ENCODE measurements around the gene IL1R2.
A peak's percentile ranks its signal among the peaks of the same experiment; 100 is the strongest.

Gene IL1R2

GRCh38 chr2:101970901-101971300, 20.9 kb upstream of the IL1R2 start:
- Histone ChIP-seq H3K23ac (ENCODE audit: low read depth, low read length, poor library complexity) (no peak overlapping the region), H3K27ac (replicated peaks; ENCODE audit: low read length) (no peak overlapping the region), H4K8ac (ENCODE audit: low read depth, low read length) (no peak overlapping the region), H3K36me3 (replicated peaks in 1 of 2; ENCODE audit: control insufficient read depth in 2 of 2, insufficient read depth in 2 of 2, low read length in 2 of 2) (no peaks in the 10 kb centered on the region), H2BK5ac (ENCODE audit: low read length) (no peak overlapping the region), H3K9ac (ENCODE audit: low read depth, low read length, poor library complexity) (no peak overlapping the region), H3K79me1 (ENCODE audit: low read depth, low read length) (no peaks in the 10 kb centered on the region), H2BK15ac (ENCODE audit: low read length) (no peak overlapping the region), H3K9me3 (replicated peaks in 1 of 2; ENCODE audit: control insufficient read depth in 2 of 2, insufficient read depth in 1 of 2, low read depth in 1 of 2, low read length in 2 of 2) (peaks cover 0 to 2% of the 10 kb centered on the region in 2 donors), H4K91ac (ENCODE audit: low read depth, low read length, poor library complexity) (no peak overlapping the region), H2AK5ac (ENCODE audit: low read depth, low read length) (no peak overlapping the region), H3K4me3 (ENCODE audit: low read length in 2 of 2) (no peak overlapping the region), H3K27me3 (ENCODE audit: control insufficient read depth in 3 of 3, insufficient read depth in 3 of 3, low read depth in 1 of 3, low read length in 3 of 3) (no peaks in the 10 kb centered on the region), H3K4ac (ENCODE audit: low read length) (no peak overlapping the region), H3K14ac (ENCODE audit: low read length) (no peak overlapping the region), H2BK12ac (ENCODE audit: low read length) (no peak overlapping the region), H3K18ac (ENCODE audit: low read length) (no peak overlapping the region), H3K4me1 (ENCODE audit: control insufficient read depth in 2 of 2, insufficient read depth in 1 of 2, low read depth in 1 of 2, low read length in 2 of 2) (peaks cover 4 to 7% of the 10 kb centered on the region in 2 donors), H2BK120ac (ENCODE audit: low read depth, low read length) (no peak overlapping the region), H3K4me2 (ENCODE audit: insufficient read depth, low read length, poor library complexity, severe bottlenecking) (no peak overlapping the region), H2AFZ (ENCODE audit: low read length) (no peak overlapping the region)
- no peak for DNase-seq (ENCODE audit: low spot score)
- WGBS, 2 donors (ENCODE audit: extremely low coverage in 2 of 2, insufficient read length in 2 of 2, insufficient replicate concordance in 1 of 2): no CpG with 5 or more reads among the region's 1 CpG

DNA sequence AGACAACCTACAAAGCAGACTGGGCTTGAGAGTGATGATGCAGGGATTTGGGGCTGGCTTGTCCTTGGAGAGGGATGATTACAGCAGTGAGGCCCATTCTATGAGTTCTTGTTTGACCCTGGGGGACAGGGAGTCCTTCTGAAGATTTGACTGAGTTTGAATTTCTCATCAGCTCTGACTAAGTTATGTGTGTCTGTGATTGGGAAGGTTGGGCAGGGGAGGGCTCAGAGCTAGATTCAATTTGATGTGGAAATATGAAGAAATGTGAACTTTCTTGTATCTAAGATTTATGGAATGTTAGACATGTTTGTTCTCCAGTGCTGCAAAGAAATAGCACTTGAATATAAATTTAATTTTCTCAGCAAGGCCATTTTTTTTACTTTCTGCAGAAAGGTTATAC, 19.9 kb upstream of the IL1R2 start:
- H3K27me3 ChIP-seq (ENCODE audit: control insufficient read depth in 3 of 3, insufficient read depth in 3 of 3, low read depth in 1 of 3, low read length in 3 of 3): no peaks in the 10 kb centered on the region
- no peak overlapping the region for H2BK120ac ChIP-seq (ENCODE audit: low read depth, low read length)
- H3K36me3 ChIP-seq (replicated peaks in 1 of 2; ENCODE audit: control insufficient read depth in 2 of 2, insufficient read depth in 2 of 2, low read length in 2 of 2): no peaks in the 10 kb centered on the region
- no peak overlapping the region for H3K4me3 ChIP-seq (ENCODE audit: low read length in 2 of 2)
- H3K79me1 ChIP-seq (ENCODE audit: low read depth, low read length): no peaks in the 10 kb centered on the region
- no peak overlapping the region for H3K4ac ChIP-seq (ENCODE audit: low read length)
- H3K9me3 ChIP-seq (replicated peaks in 1 of 2; ENCODE audit: control insufficient read depth in 2 of 2, insufficient read depth in 1 of 2, low read depth in 1 of 2, low read length in 2 of 2): peaks cover 0 to 2% of the 10 kb centered on the region in 2 donors
- no peak overlapping the region for H3K23ac ChIP-seq (ENCODE audit: low read depth, low read length, poor library complexity)
- H3K18ac ChIP-seq (ENCODE audit: low read length): no peak overlapping the region
- no peak overlapping the region for H3K27ac ChIP-seq (replicated peaks; ENCODE audit: low read length)
- no peak overlapping the region for H2BK5ac ChIP-seq (ENCODE audit: low read length)
- no peak overlapping the region for H2AFZ ChIP-seq (ENCODE audit: low read length)
- no peak overlapping the region for H3K14ac ChIP-seq (ENCODE audit: low read length)
- H3K4me1 ChIP-seq (ENCODE audit: control insufficient read depth in 2 of 2, insufficient read depth in 1 of 2, low read depth in 1 of 2, low read length in 2 of 2): peaks cover 4 to 9% of the 10 kb centered on the region in 2 donors
- no peak for DNase-seq (ENCODE audit: low spot score)
- H3K4me2 ChIP-seq (ENCODE audit: insufficient read depth, low read length, poor library complexity, severe bottlenecking): no peak overlapping the region
- H2BK15ac ChIP-seq (ENCODE audit: low read length): no peak overlapping the region
- no peak overlapping the region for H3K9ac ChIP-seq (ENCODE audit: low read depth, low read length, poor library complexity)
- H4K8ac ChIP-seq (ENCODE audit: low read depth, low read length): no peak overlapping the region
- no peak overlapping the region for H2BK12ac ChIP-seq (ENCODE audit: low read length)
- H4K91ac ChIP-seq (ENCODE audit: low read depth, low read length, poor library complexity): no peak overlapping the region
- no peak overlapping the region for H2AK5ac ChIP-seq (ENCODE audit: low read depth, low read length)

DNA sequence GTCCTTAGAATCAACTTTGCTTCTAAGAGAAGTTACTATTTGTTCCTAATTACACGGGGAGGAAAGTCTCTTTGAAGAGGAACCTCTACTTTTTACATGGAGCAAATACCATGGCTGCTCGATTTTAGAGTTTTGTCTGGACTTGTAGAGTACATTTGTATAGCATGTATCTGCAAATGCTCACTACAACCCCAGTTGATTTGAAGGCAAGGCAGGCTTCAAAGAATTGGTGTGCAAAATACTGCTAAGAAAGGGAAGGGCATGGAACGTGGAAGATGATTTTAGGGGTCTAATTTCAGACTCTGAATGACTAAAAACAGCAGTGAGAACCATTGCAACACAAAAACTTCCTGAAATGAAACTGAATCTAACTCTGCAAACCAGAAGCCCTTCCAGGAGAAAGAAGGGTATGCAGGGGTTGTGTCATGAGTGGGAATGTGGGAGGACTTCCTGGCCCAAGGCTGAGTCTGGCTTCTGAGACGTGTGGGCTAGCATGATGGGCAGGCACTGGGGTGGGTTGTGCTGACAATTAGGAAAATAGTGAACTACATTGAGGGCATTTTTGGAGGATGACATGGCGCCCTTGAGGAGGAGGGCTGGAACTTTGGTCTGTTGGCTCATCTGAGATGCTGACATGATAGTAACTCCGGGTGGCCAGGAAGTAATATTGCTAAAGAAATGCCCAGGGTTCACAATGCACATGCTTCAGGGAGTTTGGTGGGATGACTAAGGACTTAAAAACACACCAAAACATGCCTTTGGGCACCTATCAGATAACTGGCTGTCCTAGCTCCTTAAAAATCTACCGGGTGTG, 18.9 kb upstream of the IL1R2 start:
- Histone ChIP-seq H4K8ac (ENCODE audit: low read depth, low read length) (no peak overlapping the region), H3K18ac (ENCODE audit: low read length) (no peak overlapping the region), H3K36me3 (replicated peaks in 1 of 2; ENCODE audit: control insufficient read depth in 2 of 2, insufficient read depth in 2 of 2, low read length in 2 of 2) (no peaks in the 10 kb centered on the region), H3K79me1 (ENCODE audit: low read depth, low read length) (no peaks in the 10 kb centered on the region), H3K4me2 (ENCODE audit: insufficient read depth, low read length, poor library complexity, severe bottlenecking) (no peak overlapping the region), H3K27me3 (ENCODE audit: control insufficient read depth in 3 of 3, insufficient read depth in 3 of 3, low read depth in 1 of 3, low read length in 3 of 3) (no peaks in the 10 kb centered on the region), H2BK120ac (ENCODE audit: low read depth, low read length) (no peak overlapping the region), H3K14ac (ENCODE audit: low read length) (no peak overlapping the region), H3K9me3 (replicated peaks in 1 of 2; ENCODE audit: control insufficient read depth in 2 of 2, insufficient read depth in 1 of 2, low read depth in 1 of 2, low read length in 2 of 2) (peaks cover 0 to 2% of the 10 kb centered on the region in 2 donors), H2AFZ (ENCODE audit: low read length) (no peak overlapping the region), H4K91ac (ENCODE audit: low read depth, low read length, poor library complexity) (no peak overlapping the region), H3K23ac (ENCODE audit: low read depth, low read length, poor library complexity) (no peak overlapping the region), H2BK15ac (ENCODE audit: low read length) (no peak overlapping the region), H3K4me3 (ENCODE audit: low read length in 2 of 2) (no peak overlapping the region), H3K4me1 (ENCODE audit: control insufficient read depth in 2 of 2, insufficient read depth in 1 of 2, low read depth in 1 of 2, low read length in 2 of 2) (peaks cover 4 to 9% of the 10 kb centered on the region in 2 donors), H2BK12ac (ENCODE audit: low read length) (no peak overlapping the region), H3K27ac (replicated peaks; ENCODE audit: low read length) (no peak overlapping the region), H2AK5ac (ENCODE audit: low read depth, low read length) (no peak overlapping the region), H2BK5ac (ENCODE audit: low read length) (no peak overlapping the region), H3K4ac (ENCODE audit: low read length) (no peak overlapping the region), H3K9ac (ENCODE audit: low read depth, low read length, poor library complexity) (no peak overlapping the region)
- no CpG with 5 or more reads among the region's 7 CpGs for WGBS, 2 donors (ENCODE audit: extremely low coverage in 2 of 2, insufficient read length in 2 of 2, insufficient replicate concordance in 1 of 2)
- DNase-seq (ENCODE audit: low spot score): no peak

- DNase-seq (ENCODE audit: low spot score): peak; percentile 46
- no peak overlapping the region for H2BK5ac ChIP-seq (ENCODE audit: low read length)
- H3K4me2 ChIP-seq (ENCODE audit: insufficient read depth, low read length, poor library complexity, severe bottlenecking): no peak overlapping the region
- no peak overlapping the region for H3K4ac ChIP-seq (ENCODE audit: low read length)
- peaks cover 0 to 2% of the 10 kb centered on the region in 2 donors for H3K9me3 ChIP-seq (replicated peaks in 1 of 2; ENCODE audit: control insufficient read depth in 2 of 2, insufficient read depth in 1 of 2, low read depth in 1 of 2, low read length in 2 of 2)
- no peak overlapping the region for H2BK12ac ChIP-seq (ENCODE audit: low read length)
- no peak overlapping the region for H2AK5ac ChIP-seq (ENCODE audit: low read depth, low read length)
- H3K14ac ChIP-seq (ENCODE audit: low read length): no peak overlapping the region
- WGBS, 2 donors (ENCODE audit: extremely low coverage in 2 of 2, insufficient read length in 2 of 2, insufficient replicate concordance in 1 of 2): no CpG with 5 or more reads among the region's 8 CpGs
- no peak overlapping the region for H3K23ac ChIP-seq (ENCODE audit: low read depth, low read length, poor library complexity)
- H2BK120ac ChIP-seq (ENCODE audit: low read depth, low read length): no peak overlapping the region
- no peaks in the 10 kb centered on the region for H3K27me3 ChIP-seq (ENCODE audit: control insufficient read depth in 3 of 3, insufficient read depth in 3 of 3, low read depth in 1 of 3, low read length in 3 of 3)
- no peak overlapping the region for H3K9ac ChIP-seq (ENCODE audit: low read depth, low read length, poor library complexity)
- H3K4me1 ChIP-seq (ENCODE audit: control insufficient read depth in 2 of 2, insufficient read depth in 1 of 2, low read depth in 1 of 2, low read length in 2 of 2): peaks cover 4 to 9% of the 10 kb centered on the region in 2 donors
- no peak overlapping the region for H4K91ac ChIP-seq (ENCODE audit: low read depth, low read length, poor library complexity)
- H3K36me3 ChIP-seq (replicated peaks in 1 of 2; ENCODE audit: control insufficient read depth in 2 of 2, insufficient read depth in 2 of 2, low read length in 2 of 2): no peaks in the 10 kb centered on the region
- H4K8ac ChIP-seq (ENCODE audit: low read depth, low read length): no peak overlapping the region
- no peak overlapping the region for H2BK15ac ChIP-seq (ENCODE audit: low read length)
- H3K18ac ChIP-seq (ENCODE audit: low read length): peak overlapping the region; percentile 61
- H3K4me3 ChIP-seq (ENCODE audit: low read length in 2 of 2): no peak overlapping the region
- H3K27ac ChIP-seq (replicated peaks; ENCODE audit: low read length): no peak overlapping the region
- H2AFZ ChIP-seq (ENCODE audit: low read length): peak overlapping the region; percentile 60
- no peaks in the 10 kb centered on the region for H3K79me1 ChIP-seq (ENCODE audit: low read depth, low read length)
Observed at GRCh38 chr2:101974663-101975062, 17.1 kb upstream of the IL1R2 start.
